Femur (tissue), 1 donor: Measurements from ENCODE around the gene ESYT3.
"Not testable (repeated sequence)": the region's sequence is repeated elsewhere in the genome, so short reads cannot be mapped to it uniquely, and the experiment has no call there.

ENCODE experiments used
- DNase-seq: peaks from one replicate; pipeline ENCODE4 v3.0.0-alpha.2; 2017

ESYT3 gene

DNA sequence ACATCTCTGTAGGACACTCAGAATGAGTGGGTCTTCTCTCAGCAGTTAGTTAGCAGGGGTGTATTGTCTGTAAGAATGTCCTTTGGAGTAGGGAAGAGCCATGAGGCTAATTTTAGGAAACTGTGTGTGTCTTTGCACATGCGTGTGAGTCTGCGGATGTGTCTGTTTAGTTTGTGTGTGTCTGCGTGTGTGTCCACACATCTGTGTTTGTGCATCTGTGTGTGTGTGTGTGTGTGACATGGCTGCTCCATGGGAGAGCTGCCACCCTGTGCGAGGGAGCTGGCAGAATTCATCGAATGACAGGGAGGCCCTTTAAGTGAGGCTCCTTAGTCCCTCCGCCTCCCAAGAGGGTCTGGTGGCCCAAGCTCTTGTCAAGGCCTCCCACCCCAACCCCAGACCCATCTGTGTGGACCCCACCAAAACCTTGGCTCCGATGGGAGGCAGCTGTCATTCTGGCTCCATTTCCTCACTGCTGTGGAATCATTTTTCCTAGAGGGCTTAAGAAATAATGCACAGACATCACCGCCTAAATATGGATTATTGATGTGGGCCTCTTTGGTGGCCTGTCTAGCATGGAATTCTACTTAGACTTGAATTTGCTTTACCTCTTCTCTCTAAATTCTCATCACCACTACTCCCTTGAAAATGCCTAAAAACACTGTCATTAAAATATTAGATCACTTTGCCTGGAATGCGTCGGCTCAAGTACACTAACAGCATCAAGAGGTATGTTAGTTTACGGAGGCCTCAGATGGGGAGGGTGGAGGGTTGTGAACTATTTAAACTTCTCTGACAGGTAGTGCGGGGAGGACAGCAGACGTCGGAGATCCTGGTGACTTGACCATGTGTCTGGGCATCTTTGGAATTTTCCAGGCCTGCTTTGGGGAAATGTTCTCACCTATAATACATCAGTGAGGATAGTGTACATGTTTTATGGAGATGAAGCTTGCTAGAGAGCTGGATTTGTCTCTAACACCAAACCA is 9.4 kb downstream of the ESYT3 start:
- DNase-seq = peak; percentile 66

GRCh38 chr3:138445236-138445635 is 10.8 kb downstream of the ESYT3 start:
- DNase-seq = no peak

DNA sequence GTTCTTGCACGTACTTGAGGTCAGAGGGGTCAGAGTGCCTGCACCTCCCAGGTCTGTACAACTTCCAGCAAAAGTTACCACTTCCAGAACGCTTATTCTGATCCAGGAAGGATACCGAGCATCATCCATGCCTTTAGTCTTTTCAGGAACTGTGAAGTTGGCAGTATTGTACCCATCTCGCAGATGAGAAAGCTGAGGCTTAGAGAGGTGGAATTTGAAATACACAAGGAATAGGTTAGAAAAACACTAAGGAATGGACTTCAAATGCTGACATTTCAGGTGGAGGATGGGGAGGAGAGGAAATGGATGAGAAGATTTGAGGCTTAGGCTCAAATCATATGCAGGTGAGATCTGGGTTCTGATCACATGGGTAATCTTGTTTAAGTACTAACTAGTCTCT is 11.2 kb downstream of the ESYT3 start:
- DNase-seq = no peak

DNA sequence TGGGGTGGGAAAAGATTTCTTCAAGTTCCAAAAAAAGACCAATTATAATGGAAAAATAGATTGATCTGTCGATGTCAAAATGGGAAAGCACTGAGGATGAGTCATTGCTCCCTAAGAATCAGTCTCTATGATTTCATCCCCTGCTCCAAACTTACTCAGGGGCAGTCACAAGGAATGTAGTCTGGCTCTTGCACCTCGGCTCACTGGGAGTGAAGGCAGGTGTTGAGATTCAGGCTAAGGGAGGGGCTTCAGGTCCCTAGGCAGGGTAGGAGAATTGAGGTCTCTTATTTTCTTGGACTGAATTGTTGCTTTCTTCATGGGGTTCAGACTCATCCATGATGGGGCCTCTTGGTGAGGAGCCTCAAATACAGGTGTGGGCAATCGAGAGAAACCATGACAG is 14.2 kb downstream of the ESYT3 start:
- DNase-seq = no peak

DNA sequence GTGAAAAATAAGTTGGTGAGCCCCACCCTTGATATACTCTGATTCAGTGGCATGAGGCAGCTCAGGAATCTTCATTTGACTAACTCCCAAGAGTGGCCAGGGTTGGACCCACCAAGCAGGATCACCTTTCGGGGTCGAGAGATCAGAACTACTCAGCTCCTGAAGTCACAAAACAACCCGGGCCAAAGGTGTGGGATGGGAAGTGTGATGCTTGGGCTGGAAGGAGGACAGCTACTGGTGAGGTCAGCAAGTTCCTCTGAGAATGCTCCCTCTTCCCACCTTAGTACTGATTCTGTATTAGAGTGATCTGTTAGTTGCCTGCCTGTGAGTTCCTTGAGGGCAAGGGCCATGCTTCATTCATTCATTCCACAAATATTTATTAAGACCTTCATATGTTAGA is 15.1 kb downstream of the ESYT3 start:
- DNase-seq = no peak

DNA sequence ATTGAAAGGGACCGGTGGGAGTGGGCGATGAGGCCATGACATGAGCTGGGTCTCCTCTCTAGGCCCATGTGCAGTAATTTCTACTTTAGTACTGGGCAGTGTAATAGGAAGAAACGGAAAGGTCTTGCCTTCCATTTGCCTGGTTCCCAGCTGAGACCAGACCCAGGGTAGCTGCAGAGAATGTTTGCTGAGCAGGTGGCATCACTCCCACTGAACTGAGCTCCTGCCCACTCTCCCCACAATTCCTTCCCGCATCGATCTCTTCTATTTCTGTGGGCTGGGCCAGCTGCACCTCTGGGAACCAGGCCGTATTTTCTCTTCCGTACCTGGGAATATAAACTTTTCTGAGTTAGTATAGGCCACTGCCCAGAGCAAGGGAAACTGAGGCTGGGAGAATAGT is 15.8 kb downstream of the ESYT3 start:
- no peak for DNase-seq

DNA sequence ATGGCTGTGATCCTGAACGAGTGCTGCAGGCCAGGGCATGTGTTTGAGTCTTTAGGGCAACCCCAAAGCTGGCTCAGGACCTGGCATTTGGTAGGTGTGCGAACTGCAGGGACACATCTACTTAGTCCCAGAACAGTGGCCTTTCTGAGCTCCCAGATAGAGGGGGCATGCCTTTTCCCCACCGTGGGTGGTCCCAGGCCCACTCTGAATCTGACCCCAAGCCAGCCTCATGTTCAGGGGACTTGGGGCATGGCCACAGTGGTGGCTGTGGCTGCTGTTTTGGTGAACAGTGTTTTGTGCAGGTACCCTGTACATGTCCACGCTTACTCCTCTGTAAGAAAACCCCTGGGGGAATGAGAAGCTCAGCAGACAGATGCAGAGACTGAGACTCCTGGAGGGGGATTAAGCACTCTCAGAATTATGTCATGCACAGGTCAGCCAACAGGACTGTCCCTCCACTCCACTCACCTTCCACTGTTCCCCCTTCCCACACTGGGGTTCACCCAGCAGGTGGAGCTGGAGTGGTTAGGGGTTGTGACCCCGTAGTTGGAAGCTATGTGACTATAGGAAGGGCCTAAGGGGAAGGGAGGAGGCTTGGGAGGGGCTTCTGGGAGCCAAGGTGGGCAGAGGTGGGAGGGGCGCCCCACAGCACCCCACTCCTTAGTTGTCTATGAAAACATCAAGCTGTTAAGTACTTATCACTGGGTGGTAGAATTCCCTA is 16.4 kb downstream of the ESYT3 start:
- no peak for DNase-seq

- DNase-seq = no peak
Measured at GRCh38 chr3:138451595-138452162, 17.3 kb downstream of the ESYT3 start.

- no peak for DNase-seq
Measured at GRCh38 chr3:138452436-138452835, 18.0 kb downstream of the ESYT3 start.

DNA sequence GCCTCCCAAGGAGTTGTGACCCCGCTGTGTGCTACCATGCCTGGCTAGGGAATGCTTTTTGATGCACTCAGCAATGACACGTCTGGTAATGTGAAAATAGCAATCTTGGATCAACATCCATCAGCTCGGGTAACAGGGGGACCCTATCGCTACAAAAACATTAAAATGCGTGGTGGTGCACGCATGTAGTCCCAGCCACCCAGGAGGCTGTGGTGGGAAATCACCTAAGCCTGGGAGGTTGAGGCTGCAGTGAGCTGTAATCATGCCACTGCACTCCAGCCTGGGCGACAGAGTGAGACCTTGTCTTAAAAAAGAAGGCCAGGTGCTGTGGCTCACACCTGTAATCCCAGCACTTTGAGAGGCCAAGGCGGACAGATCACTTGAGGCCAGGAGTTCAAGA is 19.5 kb downstream of the ESYT3 start:
- not testable (repeated sequence) for DNase-seq

DNA sequence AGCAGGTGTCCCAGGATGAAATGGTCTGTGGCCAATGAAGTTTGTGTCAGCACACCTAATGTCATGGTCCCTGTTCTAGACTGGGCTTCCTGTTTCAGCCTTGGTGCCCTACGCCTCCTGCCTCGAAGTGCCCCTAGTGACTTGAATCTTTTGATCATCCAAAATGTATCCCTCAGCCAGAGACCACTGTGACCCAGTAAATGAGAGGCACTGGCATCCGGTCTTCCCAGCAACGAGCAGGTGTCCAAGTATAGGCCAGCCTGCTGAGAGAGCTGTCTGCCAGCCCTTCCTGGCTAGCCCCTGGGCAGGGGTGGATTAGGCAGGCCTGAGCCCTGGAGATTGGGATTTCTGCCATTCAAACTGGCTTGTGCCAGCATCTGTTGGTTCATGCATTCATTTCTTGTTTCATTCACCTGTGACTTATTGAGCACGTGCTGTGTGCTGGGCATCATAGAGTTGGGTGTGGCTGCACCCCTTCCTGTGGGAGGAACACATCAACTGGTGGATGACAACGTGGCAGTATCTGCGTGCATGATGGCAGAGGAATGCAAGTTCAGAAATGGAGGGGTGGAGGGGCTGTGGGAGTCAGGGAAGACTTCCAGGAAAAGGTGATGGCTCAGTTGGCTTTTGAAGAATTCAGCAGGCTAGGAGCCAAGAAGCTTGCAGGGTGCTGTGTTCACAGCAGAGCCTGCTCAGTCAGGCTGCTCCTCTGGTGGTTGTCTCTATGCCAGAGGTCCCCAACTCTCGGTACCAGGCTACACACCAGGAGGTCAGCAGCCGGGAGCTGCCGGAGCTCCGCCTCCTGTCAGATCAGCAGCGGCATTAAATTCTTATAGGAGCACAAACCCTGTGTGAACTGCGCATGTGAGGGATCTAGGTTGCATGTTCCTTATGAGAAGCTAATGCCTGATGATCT is 21.6 kb downstream of the ESYT3 start:
- no peak for DNase-seq

DNA sequence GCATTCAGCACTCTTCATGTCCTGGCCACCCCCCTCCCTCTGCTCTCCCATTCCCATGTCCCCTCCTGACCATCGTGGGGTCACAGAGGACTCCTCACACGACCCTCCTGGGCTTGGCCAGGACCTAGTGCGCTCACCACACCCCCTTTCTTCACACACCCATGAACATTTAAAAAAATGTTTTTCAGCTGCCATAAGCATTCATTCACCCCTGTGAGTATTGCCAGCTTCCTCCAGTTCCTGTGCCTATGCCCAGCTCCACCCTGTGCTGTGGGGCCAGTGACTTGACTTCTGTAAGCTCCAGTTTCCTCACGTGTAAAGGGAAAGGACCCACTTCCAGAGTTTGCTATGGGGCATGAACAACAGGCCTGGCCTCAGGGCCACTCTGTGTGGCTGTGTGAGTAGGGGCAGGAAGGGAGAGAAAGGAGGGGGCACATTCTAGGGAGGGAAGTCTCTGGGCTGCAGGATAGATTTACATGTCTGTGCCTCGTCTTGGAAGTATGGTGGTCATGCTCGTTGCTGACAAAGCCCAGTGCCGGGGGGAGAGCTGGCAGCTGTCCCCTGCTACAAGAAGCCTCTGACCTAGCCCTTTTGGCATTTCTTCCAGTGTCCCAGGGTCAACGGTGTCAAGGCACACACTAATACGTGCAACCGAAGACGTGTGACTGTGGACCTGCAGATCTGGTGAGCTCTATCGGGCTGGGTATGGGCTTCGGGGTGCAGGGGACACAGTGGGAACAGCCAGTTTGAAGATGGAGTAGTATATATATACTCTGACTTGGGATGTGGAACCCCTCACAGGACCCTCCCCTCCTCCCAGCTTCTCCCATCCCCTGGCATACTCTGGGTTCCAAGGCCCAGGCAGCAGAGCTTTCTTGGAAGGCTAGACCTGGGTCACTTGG is 22.8 kb downstream of the ESYT3 start:
- DNase-seq = peak; percentile 47

- no peak for DNase-seq
Measured at GRCh38 chr3:138457863-138458735, 23.7 kb downstream of the ESYT3 start.

GRCh38 chr3:138458774-138459499 is 24.5 kb downstream of the ESYT3 start:
- DNase-seq = no peak

DNA sequence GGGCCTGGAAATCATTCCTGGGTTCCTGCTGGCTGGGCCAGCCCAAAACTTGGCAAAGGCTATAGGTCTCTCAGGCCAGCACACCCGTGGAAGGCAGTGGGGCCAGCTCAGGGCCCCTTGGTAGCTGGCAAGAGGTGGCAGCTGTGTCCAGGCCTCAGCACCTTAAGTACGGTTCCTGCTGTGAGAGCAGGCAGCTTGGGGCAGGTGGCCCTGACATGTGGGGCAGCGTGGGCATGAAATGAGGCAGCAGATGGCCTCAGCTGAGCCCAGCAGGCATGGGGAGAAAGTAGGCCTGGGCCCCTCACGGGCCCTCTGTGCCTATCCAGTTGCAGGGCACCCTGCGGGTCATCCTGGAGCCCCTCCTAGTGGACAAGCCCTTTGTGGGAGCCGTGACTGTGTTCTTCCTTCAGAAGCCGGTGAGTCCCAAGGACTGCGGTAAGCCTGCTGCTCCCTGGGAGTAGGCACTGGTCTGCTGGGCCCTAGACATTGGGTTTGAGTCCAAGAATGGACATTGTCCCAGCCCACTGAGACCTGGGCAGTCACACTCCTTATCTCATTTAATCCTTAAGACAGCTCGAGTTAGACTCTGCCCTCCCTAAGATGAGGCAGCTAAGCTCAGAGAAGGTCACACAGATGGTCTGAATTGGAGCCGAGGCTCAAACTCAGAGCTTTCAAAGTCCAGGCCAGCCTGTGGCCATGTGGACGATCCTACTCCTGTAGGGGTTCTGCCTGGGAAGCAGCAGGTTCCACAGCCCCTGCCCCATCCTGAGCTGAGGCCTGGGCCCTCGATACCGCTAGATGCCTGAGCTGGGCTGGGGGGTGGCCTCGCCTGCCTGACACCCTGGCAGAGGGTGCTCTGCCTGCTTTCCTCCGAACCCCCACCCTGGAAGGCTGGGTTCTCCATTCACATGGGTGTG is 25.5 kb downstream of the ESYT3 start:
- peak; percentile 60 for DNase-seq

- no peak for DNase-seq
Measured at GRCh38 chr3:138460536-138461205, 26.3 kb downstream of the ESYT3 start.

DNA sequence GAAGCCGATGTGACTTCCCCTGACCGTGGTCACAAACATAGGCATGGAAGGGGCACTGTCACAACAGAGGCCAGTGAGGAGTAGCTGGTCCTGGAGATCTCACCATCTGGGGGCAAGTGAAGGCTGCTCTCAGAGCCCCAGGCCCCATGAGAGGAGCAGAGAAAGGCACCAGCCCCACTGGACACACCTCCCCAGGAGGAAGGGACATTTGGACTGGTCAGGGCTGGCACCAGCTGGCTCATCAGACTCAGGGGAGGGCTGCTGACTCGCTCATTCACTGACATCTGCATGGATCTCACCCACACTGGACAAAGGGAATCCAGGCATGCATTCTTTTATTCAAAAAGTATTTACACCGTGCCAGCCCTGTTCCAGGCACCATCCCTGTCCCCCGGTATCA is 26.8 kb downstream of the ESYT3 start:
- DNase-seq = no peak

- DNase-seq = no peak
Measured at GRCh38 chr3:138461896-138462295, 27.5 kb downstream of the ESYT3 start.
